Brain microvascular endothelial cell (primary cell): ENCODE data around the gene MRPL45.
"Not testable (repeated sequence)": the region's sequence is repeated elsewhere in the genome, so short reads cannot be mapped to it uniquely, and the experiment has no call there.

ENCODE experiments used
- DNase-seq: peaks from one replicate; pipeline ENCODE4 v3.0.0-alpha.2; 2020
- H3K27ac ChIP-seq: fragments of 250-450 bp; sonication (Bioruptor Pico); 2 replicates; pipeline ENCODE4 v1.5.1; 2020; ENCODE audit warnings: mild to moderate bottlenecking, moderate library complexity
- H3K27me3 ChIP-seq: fragments of 250-450 bp; sonication (Bioruptor Pico); replicated peaks from 2 replicates; pipeline ENCODE4 v1.5.1; 2020; ENCODE audit warnings: mild to moderate bottlenecking
- H3K36me3 ChIP-seq: fragments of 250-450 bp; sonication (Bioruptor Pico); replicated peaks from 2 replicates; pipeline ENCODE4 v1.5.1; 2020; ENCODE audit warnings: mild to moderate bottlenecking
- H3K4me3 ChIP-seq: 2 replicates; pipeline ENCODE4 v1.5.1; 2011; ENCODE audit warnings: low read depth, mild to moderate bottlenecking, control low read depth, low read length, moderate library complexity
- in situ Hi-C: cut with HindIII; loops from 2 replicates; pipeline ENCODE4 v1.10.0; 2017; ENCODE audit warnings: low sequenced_read_pairs, low pct_ligation_motif_present

MRPL45 gene

DNA sequence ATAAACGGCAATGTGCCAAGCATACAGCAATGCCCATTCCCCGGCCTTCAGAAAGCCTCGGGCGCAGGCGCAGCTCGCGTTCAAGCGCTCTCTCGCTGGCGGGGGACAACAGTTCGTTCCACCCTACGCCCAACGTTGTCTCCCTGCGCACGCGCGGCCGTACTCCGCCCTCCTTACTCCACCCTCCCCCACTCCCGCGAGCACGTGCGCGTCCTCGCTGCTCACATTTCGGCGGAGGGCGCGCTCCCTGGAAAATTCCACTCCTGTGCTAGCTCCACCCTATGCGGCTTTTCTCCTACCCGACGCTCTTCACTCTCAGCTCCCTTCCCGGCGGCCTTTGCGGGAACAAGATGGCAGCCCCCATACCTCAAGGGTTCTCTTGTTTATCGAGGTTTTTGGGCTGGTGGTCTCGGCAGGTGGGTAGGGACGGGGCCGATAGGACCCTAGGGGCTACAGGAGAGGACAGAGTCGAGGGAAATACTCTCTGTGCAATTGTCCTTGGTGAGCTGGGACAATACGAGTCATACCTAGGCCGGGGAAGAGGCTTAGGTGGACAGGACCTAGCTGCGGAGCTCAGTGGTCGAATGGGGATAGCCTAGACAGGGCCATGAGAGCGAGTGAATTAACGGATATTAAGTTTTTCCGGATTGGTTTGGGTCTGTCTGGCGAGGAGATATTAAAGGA, at the start of gene MRPL45:
TSS of gene MRPL45 (plus strand) at position 335 of the 684 bp plus-strand sequence. CDS start at position 351, 16 bp downstream.
- peak within 1 kb of the TSS; percentile 68 for H3K4me3 ChIP-seq
- peak; percentile 94 for DNase-seq
- H3K27ac ChIP-seq: peak within 1 kb of the TSS; percentile 47
- in situ Hi-C loops, H3K27me3 ChIP-seq, H3K36me3 ChIP-seq: not testable (repeated sequence)

DNA sequence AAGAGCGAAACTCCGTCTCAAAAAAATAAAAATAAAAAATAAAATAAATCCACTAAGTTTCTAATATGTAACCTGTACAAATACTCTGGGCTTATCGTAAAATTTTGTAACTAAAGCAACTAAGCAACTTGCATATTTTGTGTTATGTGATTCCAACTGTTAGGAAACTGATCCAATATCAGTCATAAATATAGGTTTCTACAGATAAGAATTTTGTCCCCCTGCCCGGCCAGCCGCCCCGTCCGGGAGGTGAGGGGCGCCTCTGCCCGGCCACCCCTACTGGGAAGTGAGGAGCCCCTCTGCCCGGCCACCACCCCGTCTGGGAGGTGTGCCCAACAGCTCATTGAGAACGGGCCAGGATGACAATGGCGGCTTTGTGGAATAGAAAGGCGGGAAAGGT, 43.8 kb upstream of the MRPL45 start:
- H3K36me3 ChIP-seq, H3K27me3 ChIP-seq, in situ Hi-C loops, DNase-seq, H3K4me3 ChIP-seq, H3K27ac ChIP-seq: not testable (repeated sequence)

DNA sequence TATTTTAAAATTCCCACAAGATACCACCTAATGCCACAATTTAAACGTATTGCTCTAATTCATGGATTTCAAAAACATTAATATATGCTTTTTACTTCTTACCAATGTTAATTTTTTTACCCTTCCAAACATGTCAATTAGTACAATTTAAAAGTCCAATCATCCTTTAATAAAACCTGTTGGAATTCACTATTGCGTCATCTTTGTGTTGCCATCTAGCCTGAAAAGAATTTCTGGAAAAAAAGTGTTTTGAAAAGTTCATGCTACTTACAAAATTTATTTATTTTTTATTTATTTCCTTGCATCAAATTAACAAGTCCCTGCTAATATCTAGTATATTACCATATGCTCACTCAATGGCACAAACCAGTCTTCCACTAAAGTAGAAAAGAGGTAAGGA, 42.6 kb upstream of the MRPL45 start:
- DNase-seq, H3K27ac ChIP-seq, H3K27me3 ChIP-seq, H3K4me3 ChIP-seq, in situ Hi-C loops, H3K36me3 ChIP-seq: not testable (repeated sequence)

DNA sequence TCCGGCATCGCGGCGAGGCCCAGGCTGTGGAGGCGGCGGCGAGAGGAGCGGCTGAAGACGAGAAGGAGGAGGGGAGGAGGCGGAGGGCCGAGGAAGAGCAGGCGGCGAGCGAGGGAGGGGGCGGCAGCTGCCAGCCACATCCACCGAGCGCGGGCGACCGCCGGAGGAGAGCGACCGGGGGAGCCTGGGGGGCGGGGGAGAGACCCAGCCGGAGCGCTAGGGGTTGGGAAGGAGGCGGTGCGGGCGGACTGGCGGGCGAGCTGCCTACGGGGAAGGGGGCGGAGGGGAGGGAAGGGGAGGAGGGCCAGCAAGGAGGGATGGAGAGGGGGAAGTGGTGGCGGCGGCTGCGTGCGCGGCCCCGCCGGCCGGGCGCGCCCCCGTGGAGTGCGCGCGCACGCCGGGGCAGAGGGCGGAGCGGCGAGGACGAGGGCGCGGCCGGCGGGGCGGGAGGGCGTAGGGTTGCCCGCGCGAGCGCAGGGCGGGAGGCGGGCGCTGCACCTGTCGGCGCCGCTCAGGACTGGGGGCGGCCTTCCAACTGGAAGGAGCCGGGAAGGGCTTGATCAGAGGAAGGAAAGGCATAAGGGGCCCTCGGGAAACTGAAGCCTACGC, 39.9 kb upstream of the MRPL45 start:
- H3K27ac ChIP-seq, in situ Hi-C loops: not testable (repeated sequence)
- peak; percentile 64 for DNase-seq

DNA sequence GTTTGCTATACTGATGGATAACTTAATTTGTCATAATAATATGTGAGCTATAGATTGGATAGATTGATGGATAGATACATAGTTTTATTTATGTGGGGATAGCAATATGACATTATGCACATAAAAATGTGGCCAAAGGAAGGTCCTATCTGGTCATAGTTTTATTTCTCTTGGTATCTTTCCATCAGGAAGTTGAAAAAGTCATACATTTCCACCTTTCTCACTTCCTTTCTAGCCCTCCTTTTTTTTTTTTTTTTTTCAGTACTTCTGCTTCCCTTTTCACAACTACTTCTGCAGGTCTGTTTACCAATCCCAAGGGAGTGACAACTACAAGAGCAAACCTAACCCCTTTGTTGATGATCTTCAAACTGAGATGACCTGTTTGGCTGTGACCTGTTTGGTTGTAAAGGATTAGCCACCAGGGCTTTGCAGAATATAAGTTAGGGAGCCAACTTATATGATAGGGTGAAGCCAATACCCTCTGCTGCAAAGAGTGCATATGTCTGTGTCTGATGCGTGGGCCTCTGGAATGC, 30.9 kb upstream of the MRPL45 start:
- H3K27ac ChIP-seq, DNase-seq, H3K36me3 ChIP-seq, H3K27me3 ChIP-seq, in situ Hi-C loops, H3K4me3 ChIP-seq: not testable (repeated sequence)

More for the DNA sequence above, 39.9 kb upstream of the MRPL45 start:
- H3K36me3 ChIP-seq, H3K27me3 ChIP-seq: not testable (repeated sequence)
- H3K4me3 ChIP-seq: peak overlapping the region; percentile 51

DNA sequence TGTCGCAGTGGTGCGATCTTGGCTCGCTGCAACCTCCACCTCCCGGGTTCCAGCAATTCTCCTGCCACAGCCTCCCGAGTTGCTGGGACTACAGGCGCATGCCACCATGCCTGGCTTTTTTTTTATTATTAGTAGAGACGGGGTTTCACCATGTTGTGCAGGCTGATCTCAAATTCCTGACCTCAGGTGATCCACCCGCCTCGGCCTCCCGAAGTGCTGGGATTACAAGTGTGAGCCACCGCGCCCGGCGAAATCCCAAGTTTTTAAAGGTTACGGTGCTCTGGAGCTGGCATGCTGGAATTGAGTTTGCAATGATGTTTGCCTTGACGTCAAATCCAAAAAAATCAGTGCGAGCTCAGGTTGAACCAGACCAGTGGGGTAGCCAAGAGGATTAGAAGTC, 30.4 kb upstream of the MRPL45 start:
- H3K36me3 ChIP-seq, H3K27ac ChIP-seq, H3K27me3 ChIP-seq, in situ Hi-C loops, DNase-seq, H3K4me3 ChIP-seq: not testable (repeated sequence)

DNA sequence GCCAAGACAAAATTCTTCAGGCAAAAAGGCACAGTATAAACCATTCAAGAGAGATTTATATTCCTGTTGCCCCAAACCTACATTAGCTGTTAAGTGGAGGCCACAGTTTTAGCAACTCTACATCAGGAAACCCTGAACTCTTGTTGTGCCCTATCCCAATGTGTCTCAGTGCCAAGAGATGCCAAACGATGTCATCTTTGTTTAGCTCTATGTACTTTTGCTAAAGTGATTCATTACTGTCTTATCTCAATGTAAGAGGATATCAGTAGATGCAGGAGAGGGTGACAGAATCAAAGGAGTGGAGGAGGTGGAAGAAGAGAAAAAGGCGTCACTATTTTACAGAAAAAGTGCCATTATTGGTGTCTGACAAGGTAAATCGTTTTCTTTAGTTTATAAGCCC, 28.8 kb upstream of the MRPL45 start:
- in situ Hi-C loops, H3K27ac ChIP-seq, H3K36me3 ChIP-seq, DNase-seq, H3K4me3 ChIP-seq, H3K27me3 ChIP-seq: not testable (repeated sequence)

DNA sequence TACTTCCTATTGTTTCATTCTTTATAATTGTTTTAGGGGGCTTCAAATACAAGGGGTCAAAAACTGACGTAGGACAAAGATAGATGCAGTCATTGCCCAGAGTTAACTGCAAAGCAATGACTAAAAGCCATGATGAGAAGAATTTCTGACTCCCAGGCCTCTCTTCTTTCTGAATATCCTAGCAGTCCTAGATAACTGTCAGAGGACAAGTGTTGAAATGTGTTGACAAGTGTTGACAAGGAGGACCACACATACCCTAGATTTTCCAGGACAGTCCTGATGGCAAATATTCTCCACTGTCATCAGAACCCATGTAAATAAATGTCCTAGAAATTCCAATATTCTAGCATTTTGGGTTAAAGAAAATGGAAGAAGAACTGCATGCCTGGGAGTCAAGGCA, 27.9 kb upstream of the MRPL45 start:
- H3K36me3 ChIP-seq, H3K27me3 ChIP-seq, DNase-seq, H3K4me3 ChIP-seq, H3K27ac ChIP-seq, in situ Hi-C loops: not testable (repeated sequence)

DNA sequence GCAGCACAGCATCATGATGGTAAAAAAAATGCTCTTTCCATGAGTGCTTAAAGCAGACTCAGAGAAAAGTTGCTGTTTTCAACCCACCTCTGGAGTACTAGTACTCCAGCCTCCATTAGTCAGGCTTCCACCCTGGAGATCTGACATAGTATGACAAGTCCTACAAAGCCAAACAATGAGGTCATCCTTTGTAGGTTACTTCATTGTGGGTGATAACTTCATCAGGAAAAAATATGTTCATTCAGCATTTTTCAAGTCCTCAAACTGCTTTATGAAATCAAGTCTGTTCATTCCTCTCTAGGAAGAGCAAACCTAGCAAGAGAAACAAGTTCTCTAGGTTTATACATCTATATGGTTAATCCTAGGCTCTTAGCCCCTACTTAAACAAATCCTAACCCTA, 27.4 kb upstream of the MRPL45 start:
- H3K36me3 ChIP-seq, DNase-seq, in situ Hi-C loops, H3K27me3 ChIP-seq, H3K4me3 ChIP-seq, H3K27ac ChIP-seq: not testable (repeated sequence)

DNA sequence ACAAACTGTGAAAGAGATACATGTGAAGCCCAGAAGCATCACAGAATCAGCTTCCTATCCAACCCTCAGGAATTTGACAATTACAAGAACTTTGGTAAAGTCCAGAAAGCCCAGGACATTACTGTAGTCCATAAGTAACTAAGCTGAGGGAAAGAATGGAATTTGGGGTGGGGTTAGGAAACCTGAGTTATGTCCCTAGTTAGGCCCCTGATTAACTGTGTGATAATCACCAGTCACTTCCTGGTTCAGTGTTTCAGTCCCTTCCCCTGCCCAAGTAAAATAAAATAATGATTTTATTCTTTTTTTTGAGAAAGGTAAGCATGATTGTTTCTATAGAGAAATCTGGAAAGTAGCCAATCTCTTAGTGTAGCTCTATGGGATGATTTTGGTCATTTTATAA, 11.0 kb upstream of the MRPL45 start:
- in situ Hi-C loops, H3K4me3 ChIP-seq, H3K36me3 ChIP-seq, H3K27ac ChIP-seq, H3K27me3 ChIP-seq, DNase-seq: not testable (repeated sequence)

DNA sequence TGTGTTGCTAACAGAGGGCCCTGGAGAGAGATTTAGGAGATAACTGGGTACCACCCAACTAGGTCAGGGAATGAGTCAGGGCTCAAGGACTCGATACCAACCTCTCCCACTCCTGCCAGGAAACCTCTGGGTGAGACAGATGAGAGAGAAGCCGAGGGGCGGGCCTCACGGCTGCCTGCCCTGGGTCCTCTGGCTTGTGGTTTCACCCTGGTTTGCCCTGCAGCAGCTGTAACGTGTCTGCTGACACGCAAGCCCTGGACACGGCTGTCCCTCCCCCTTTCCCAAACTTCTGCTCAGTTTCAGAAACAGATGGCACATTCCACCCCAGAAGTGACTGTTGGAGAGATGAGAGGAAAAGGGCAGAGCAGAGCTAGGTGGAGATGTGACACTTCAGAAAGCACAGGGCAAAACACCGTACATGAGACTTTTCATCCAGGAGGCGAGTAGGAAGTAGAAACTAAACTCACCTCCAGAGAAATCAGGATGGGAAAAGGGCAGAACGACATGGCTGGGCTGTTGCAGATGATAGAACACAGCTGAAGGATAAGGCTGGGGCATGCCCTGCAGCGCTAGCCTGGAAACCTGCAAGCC, 10.4 kb upstream of the MRPL45 start:
- in situ Hi-C loops, H3K27me3 ChIP-seq, H3K4me3 ChIP-seq, H3K36me3 ChIP-seq: not testable (repeated sequence)
- peak overlapping the region; percentile 60 for H3K27ac ChIP-seq
- peak; percentile 78 for DNase-seq
